ENCODE measurements around the gene CCDC91. TPM values are rescaled to one million over a fixed set of nuclear protein-coding genes. Genes with fewer than 3 reads are reported as not detected.
A peak's percentile ranks its signal among the peaks of the same experiment; 100 is the strongest.

Gene CCDC91
- total and polyA plus RNA-seq, 9 of the 15 experiments (the other 6 are each of a cell fraction or from before 2014, with no cell fraction given) = 10.1 to 31.1 (median 26.3) TPM

DNA sequence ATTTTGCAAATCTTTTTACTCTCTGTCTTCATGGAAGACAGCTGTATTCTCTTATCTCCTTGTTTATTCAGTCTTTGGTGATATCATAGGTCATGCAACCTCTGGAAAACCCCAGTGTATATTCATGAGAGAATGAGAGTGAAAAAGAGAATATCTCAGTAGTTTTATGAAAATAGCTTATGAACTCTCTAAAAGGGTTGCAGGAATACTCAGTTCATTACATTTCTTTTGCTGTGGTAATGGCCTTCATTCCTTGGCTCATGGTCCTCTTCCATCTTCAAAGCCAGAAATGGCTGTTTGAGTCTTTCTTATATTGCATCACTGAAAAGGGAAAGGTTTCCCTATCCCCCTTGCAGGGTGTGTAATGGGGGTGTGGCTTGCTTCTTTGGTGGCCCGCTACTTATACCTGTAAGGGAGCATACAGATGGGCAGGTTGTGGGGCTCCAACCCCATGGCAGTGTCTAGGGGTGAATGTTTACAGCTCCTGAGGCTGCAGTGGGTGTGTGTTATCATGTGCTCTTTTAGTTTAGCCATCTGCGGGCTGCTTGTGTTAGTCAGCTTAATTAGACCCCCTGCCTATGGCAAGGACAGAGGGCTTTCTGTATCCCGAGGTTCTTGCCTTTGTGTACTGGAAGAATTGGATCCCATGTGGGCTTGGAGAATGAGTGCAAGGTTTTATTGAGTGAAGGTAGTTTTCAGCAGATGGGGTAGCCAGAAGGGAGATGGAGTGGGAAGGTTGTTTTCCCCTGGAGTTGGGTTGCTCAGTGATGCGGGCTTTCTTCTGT is 150.2 kb downstream of the CCDC91 start (continued):
- TF ChIP-seq PHF21A (IDR thresholded peaks at IDR 0.05; ENCODE audit: borderline replicate concordance, low read depth) (no peak), PRMT5 (CRISPR knock-in tag; IDR thresholded peaks at IDR 0.05) (no peak), RBM15 (IDR thresholded peaks at IDR 0.05; ENCODE audit: insufficient read depth, low read length) (no peak), TBL1XR1 (IDR thresholded peaks at IDR 0.05; ENCODE audit: low read length in 2 of 2) (no peak), BRD4 (IDR thresholded peaks at IDR 0.05) (no peak), ZNF197 (CRISPR knock-in tag; IDR thresholded peaks at IDR 0.05; ENCODE audit: low read depth) (no peak), NELFE (IDR thresholded peaks at IDR 0.05; ENCODE audit: insufficient read depth, insufficient read length) (no peak), ARID1B (IDR thresholded peaks at IDR 0.05) (peak; percentile 50; the same call in 1 of the 2 replicates), GATA2 (CRISPR knock-in tag; IDR thresholded peaks at IDR 0.05) (no peak), ZKSCAN3 (CRISPR knock-in tag; IDR thresholded peaks at IDR 0.05) (no peak), FOXA3 (CRISPR knock-in tag; conservative IDR thresholded peaks at IDR 0.05 in 1 of 2, IDR thresholded peaks at IDR 0.05 in 1 of 2) (peak in 1 of 2 experiments; percentile 80; a peak in 2 of 4 replicates), SMARCA4 (IDR thresholded peaks at IDR 0.05) (peak; percentile 57; the same call in 1 of the 2 replicates), SMARCE1 (IDR thresholded peaks at IDR 0.05) (peak; percentile 49; the same call in 1 of the 2 replicates), KAT2B (IDR thresholded peaks at IDR 0.05; ENCODE audit: low read depth, low read length) (no peak), NR1H2 (CRISPR knock-in tag; IDR thresholded peaks at IDR 0.05) (no peak), PURB (CRISPR knock-in tag; IDR thresholded peaks at IDR 0.05; ENCODE audit: low read depth) (no peak), RFX7 (CRISPR knock-in tag; IDR thresholded peaks at IDR 0.05) (no peak)
- TF ChIP-seq, protein P1, sequence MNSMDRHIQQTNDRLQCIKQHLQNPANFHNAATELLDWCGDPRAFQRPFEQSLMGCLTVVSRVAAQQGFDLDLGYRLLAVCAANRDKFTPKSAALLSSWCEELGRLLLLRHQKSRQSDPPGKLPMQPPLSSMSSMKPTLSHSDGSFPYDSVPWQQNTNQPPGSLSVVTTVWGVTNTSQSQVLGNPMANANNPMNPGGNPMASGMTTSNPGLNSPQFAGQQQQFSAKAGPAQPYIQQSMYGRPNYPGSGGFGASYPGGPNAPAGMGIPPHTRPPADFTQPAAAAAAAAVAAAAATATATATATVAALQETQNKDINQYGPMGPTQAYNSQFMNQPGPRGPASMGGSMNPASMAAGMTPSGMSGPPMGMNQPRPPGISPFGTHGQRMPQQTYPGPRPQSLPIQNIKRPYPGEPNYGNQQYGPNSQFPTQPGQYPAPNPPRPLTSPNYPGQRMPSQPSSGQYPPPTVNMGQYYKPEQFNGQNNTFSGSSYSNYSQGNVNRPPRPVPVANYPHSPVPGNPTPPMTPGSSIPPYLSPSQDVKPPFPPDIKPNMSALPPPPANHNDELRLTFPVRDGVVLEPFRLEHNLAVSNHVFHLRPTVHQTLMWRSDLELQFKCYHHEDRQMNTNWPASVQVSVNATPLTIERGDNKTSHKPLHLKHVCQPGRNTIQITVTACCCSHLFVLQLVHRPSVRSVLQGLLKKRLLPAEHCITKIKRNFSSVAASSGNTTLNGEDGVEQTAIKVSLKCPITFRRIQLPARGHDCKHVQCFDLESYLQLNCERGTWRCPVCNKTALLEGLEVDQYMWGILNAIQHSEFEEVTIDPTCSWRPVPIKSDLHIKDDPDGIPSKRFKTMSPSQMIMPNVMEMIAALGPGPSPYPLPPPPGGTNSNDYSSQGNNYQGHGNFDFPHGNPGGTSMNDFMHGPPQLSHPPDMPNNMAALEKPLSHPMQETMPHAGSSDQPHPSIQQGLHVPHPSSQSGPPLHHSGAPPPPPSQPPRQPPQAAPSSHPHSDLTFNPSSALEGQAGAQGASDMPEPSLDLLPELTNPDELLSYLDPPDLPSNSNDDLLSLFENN (IDR thresholded peaks at IDR 0.05; ENCODE audit: low read depth in 2 of 2, low read length in 2 of 2) = no peak
- TF ChIP-seq, protein P2, sequence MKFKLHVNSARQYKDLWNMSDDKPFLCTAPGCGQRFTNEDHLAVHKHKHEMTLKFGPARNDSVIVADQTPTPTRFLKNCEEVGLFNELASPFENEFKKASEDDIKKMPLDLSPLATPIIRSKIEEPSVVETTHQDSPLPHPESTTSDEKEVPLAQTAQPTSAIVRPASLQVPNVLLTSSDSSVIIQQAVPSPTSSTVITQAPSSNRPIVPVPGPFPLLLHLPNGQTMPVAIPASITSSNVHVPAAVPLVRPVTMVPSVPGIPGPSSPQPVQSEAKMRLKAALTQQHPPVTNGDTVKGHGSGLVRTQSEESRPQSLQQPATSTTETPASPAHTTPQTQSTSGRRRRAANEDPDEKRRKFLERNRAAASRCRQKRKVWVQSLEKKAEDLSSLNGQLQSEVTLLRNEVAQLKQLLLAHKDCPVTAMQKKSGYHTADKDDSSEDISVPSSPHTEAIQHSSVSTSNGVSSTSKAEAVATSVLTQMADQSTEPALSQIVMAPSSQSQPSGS (CRISPR knock-in tag; IDR thresholded peaks at IDR 0.05) = no peak
- TF ChIP-seq, protein P3, sequence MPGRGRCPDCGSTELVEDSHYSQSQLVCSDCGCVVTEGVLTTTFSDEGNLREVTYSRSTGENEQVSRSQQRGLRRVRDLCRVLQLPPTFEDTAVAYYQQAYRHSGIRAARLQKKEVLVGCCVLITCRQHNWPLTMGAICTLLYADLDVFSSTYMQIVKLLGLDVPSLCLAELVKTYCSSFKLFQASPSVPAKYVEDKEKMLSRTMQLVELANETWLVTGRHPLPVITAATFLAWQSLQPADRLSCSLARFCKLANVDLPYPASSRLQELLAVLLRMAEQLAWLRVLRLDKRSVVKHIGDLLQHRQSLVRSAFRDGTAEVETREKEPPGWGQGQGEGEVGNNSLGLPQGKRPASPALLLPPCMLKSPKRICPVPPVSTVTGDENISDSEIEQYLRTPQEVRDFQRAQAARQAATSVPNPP (IDR thresholded peaks at IDR 0.05; ENCODE audit: borderline replicate concordance, insufficient read depth, insufficient read length) = no peak
